Epithelial cell of proximal tubule (primary cell): ENCODE measurements around the gene SKP1. TPM values are rescaled to one million over a fixed set of nuclear protein-coding genes. Genes with fewer than 3 reads are reported as not detected.

Source experiments
- DNase-seq: peaks from one replicate; pipeline ENCODE4 v3.0.0-alpha.2; 2011; ENCODE audit warnings: low read depth
- H3K4me3 ChIP-seq: 2 replicates; pipeline ENCODE4 v1.5.1; 2011; ENCODE audit warnings: low read depth, mild to moderate bottlenecking, low read length
- total RNA-seq: library from RNA; depleted of rRNA; stranded (reverse); fragments of >200 nt; gene quantifications from 2 replicates; pipeline ENCODE4 v1.2.3, GENCODE V29; 2015
- TF ChIP-seq, protein P1 (sequence below): conservative IDR thresholded peaks from 2 replicates; pipeline ENCODE4 v1.5.1; 2012; ENCODE audit warnings: low read depth, mild to moderate bottlenecking, low read length

The SKP1 gene
- total RNA-seq, 1 donor from 2014 or later = 277 TPM

DNA sequence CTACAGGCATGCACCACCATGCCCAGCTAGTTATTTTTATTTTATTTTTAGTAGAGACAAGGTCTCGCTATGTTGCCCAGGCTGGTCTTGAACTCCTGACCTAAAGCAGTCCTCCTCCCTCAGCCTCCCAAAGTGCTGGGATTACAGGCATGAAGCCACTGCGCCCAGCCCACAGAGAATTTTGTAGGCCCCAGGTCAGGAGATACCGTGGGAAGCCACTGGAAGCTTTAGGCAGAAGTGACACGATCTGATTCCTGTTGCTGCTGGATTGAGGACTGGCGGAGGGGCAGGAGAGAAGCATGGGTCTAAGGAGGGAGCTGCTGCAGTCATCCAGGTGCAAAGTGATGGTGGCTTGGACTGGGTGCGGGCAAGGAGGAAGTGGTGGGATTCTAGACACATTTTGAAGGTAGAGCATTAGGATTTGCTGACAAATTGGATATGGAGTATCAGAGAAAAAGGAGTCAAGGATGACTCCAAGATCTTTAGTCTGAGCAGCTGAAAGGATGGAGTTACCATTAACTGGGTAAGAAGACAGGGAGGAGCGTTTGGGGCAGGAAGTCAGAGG is 41.6 kb downstream of the SKP1 start:
- no peak overlapping the region for H3K4me3 ChIP-seq
- DNase-seq = no peak
- TF ChIP-seq, protein P1, sequence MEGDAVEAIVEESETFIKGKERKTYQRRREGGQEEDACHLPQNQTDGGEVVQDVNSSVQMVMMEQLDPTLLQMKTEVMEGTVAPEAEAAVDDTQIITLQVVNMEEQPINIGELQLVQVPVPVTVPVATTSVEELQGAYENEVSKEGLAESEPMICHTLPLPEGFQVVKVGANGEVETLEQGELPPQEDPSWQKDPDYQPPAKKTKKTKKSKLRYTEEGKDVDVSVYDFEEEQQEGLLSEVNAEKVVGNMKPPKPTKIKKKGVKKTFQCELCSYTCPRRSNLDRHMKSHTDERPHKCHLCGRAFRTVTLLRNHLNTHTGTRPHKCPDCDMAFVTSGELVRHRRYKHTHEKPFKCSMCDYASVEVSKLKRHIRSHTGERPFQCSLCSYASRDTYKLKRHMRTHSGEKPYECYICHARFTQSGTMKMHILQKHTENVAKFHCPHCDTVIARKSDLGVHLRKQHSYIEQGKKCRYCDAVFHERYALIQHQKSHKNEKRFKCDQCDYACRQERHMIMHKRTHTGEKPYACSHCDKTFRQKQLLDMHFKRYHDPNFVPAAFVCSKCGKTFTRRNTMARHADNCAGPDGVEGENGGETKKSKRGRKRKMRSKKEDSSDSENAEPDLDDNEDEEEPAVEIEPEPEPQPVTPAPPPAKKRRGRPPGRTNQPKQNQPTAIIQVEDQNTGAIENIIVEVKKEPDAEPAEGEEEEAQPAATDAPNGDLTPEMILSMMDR = no peak

DNA sequence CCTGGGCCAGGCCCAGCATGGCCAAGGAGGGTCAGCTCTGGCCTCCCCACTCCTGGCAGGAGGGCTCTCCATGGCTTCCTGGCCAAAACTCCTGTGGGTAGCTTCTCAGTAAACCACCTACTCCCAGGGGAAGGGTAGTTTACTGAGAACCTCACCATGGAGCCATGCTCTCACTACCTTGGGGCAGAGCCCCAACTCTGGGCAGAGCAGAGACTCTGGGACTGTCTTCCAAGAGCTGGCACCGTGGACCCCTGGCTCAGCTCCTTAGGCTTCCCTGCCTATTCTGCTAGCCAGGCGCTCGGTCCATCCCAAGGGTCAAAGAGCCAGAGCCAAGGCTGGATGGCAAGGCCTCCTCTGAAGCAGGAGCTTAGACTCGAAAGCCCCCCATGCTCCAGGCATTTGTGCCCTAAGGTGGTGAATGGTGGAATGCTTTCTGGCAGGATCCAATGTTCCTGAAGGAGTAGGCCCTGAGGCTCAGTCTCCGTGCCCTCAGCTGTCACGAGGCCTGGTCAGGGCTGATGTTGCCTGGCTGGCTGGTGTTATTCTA is 42.7 kb downstream of the SKP1 start:
- TF ChIP-seq, protein P1 = no peak
- DNase-seq = no peak

DNA sequence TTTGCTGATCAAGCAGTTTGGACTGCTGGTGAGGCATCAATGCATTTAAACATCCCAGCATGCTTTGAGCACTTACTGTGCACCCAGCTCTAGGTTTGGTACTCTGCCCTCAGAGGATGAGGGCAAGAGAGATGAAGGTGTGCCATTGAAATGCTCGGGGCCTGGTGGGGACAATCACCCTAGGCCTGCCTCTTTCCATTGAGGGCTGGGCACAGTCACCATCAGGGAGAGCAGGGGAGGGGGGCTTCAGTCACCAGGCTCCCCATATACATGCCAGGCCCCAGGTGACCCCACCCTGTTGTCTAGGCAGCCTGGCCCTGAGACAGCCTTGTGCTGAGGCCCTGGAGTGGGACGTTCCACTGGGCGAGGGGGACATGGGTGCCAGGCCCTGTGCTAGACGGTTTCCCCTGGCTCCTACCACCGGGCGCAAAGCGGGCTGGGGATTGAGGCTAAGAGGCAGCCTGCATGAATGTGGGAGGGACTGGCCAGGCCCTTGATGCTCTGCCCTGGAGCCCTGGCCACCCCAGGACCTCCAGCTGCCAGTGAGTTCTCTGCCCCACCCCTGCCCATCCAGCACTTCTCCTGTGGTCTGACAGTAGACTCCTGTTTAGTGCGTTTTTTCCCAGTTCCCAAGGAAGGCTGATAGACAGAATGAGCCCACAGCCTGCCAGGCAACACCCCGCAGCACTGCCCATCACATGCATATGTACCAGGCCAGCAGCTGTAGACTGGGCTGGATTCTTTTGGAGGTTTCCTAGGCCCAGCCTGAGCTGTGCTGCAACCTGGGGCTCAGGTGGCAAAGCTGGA is 43.4 kb downstream of the SKP1 start:
- H3K4me3 ChIP-seq = no peak overlapping the region
- TF ChIP-seq, protein P1 = no peak
- no peak for DNase-seq

More for the DNA sequence above, 42.7 kb downstream of the SKP1 start:
- H3K4me3 ChIP-seq = no peak overlapping the region

DNA sequence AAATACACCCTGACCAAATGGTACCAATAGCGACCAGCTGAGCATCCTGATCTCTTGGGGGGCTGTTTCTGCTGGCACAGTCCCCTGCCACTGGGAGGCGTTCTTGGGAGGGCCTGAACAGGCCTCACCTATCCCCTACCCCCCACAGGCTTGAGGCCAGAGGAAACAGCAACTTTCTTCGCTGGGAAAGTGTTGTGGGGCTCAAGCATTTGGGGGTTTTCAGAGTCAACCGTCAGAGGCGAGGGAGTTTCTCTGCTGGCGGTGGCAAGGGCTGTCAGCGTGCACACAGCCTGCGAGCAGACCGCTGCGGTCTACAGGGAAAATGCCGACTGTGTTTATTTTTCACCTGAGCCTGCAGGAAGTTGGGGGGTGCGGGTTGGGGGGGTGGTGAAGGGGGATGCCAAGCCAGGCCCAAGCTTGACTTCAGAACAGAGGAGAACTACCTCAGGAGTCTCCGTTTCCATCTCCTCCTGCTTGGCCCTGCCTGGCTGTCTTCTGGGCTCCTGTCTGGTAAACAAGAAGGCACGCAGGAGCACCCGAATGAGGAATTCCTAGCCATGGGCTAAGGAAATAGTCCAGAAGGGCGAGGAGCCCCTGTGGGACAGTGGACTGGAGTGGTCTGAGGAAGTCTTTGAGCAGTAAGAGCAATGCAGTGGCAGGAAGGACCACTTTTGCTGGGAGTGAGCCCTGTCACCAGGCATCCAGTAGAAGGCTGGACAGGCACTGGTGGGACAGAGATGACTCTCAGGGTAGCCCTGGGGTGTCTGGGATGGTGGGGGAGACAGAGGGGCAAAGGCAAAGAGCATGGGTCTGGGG is 44.2 kb downstream of the SKP1 start:
- no peak overlapping the region for H3K4me3 ChIP-seq
- TF ChIP-seq, protein P1 = no peak
- no peak for DNase-seq

DNA sequence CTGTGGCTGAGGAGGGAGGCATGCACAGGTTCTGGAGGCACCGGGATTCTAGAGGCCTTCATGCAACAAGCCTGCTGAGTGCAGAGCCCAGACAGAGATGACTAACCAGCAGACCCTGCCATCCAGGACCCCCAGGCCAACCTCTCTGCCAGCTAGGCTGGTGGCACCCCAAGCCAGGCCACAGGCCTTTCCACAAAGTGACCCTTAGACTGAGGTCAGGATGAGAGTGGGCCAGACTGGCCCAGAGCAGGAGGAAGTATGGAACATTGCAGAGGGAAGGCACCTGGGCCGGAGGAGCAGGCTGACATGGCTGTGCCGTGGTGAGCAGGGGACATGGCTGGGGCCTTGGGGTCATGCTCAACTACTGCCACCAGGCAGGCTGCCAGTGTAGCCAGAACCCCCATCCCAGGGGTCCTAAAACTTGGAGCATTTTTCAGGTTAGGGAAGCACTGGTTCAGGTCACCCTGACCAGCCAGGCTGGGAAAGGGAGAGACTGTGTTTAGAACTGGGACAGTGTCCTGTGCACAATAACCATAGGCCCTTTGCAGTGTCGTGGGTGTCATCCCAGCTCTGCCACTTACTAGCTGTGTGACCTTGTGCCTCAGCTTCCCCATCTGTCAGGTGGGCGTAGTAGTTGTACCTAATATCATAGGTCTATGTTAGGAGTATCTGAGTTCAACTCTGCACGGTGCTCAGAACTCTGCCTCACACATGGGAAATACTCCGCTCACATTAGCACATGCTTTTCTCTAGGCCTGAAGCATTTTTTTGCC is 45.0 kb downstream of the SKP1 start:
- H3K4me3 ChIP-seq = no peak overlapping the region
- TF ChIP-seq, protein P1 = no peak
- DNase-seq = no peak

DNA sequence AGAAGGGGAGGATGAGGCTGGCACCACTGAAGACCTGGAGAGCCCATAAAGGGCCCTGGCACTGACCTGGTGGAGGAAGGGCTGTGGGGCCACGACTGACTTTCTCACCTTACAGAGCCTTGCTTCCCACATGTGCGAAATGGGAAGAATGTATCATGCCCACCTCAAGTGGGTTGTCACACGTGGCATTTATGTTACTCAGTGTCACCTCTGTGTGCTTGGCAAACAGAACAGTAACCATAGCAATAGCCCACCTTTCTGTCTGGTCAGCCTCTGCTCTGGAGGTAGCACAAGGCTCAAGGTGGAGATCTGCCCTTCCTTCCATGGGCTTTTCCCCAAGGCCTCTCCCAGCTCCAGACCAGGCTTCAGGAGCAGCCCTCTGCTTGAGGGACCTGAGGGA is 45.6 kb downstream of the SKP1 start:
- DNase-seq = no peak
- no peak overlapping the region for H3K4me3 ChIP-seq
- TF ChIP-seq, protein P1 = no peak
